HCT116 (cell line): ENCODE measurements around the gene AKR1A1. TPM values are rescaled to one million over a fixed set of nuclear protein-coding genes. Genes with fewer than 3 reads are reported as not detected.

Source experiments
- ATAC-seq: fragments of 200-7000 bp; cut with Tn5 transposase; 2 replicates; pipeline ENCODE4 v1.9.1; 2020; ENCODE audit warnings: mild to moderate bottlenecking, moderate library complexity
- BruUV-seq: library from RNA; stranded (reverse); fragments of 400-500 nt; replicated peaks from 2 replicates; lab custom pipeline; 2021; lab: Mats Ljungman, UMichigan
- CTCF ChIA-PET: fragments of 300-600 bp; sonication (Branson Sonifier 250); formaldehyde crosslinking; loops from one replicate; lab custom pipeline; 2021; ENCODE audit warnings: antibody characterized with exemption; lab: Charles Lee
- POLR2A ChIA-PET: fragments of 300-600, 350-600 bp; sonication (Branson Sonifier 250); formaldehyde crosslinking; loops from one replicate; lab custom pipeline; 2021; ENCODE audit warnings: antibody characterized with exemption; lab: Charles Lee
- RAD21 ChIA-PET, 2 experiments: fragments of 300-600 bp; sonication (Branson Sonifier 250); formaldehyde crosslinking; loops; one replicate each; lab custom pipeline; 2023; ENCODE audit warnings: low total read pairs in 2 of 2; ENCODE audit not compliant: uncharacterized antibody in 2 of 2, unreplicated experiment in 2 of 2, low non-redundant PET in 1 of 2; lab: Charles Lee
- DNase-seq: peaks from one replicate; pipeline ENCODE4 v3.0.0-alpha.2; 2010; ENCODE audit warnings: low read depth, low spot score
- H2AFZ ChIP-seq: fragments of 200-600 bp; shearing (Covaris generic), sonication (generic); 2 replicates; pipeline ENCODE4 v1.6.1; 2017; ENCODE audit warnings: low read depth, mixed run types, mixed read lengths, antibody characterized with exemption, low read length; ENCODE audit not compliant: poor library complexity, severe bottlenecking
- H3K27ac ChIP-seq: 2 replicates; pipeline ENCODE4 v1.5.1; 2012; ENCODE audit warnings: low read depth, low read length
- H3K27me3 ChIP-seq: fragments of 200-600 bp; sonication (generic); 2 replicates; pipeline ENCODE4 v1.6.1; 2016; ENCODE audit warnings: mixed run types, low read length, mixed read lengths; ENCODE audit not compliant: insufficient read depth
- H3K36me3 ChIP-seq, 2 experiments: fragments of 200-500 bp in 1 of 2; fragments of 200-600 bp in 1 of 2; sonication (Bioruptor generic) in 1 of 2; sonication (generic) in 1 of 2; 2 replicates each; pipeline versions ENCODE4 v1.5.1 to v1.6.1; 2014 to 2016; ENCODE audit warnings: low read length in 2 of 2, inconsistent platforms in 1 of 2, mixed read lengths in 1 of 2, mixed run types in 1 of 2; ENCODE audit not compliant: insufficient read depth in 2 of 2, control insufficient read depth in 1 of 2
- H3K4me1 ChIP-seq, 2 experiments: fragments of 200-600 bp in 1 of 2; sonication (generic) in 1 of 2; 2 replicates each; pipeline versions ENCODE4 v1.5.1 to v1.6.1; 2012 to 2017; ENCODE audit warnings: low read length in 2 of 2, inconsistent platforms in 1 of 2, mild to moderate bottlenecking in 1 of 2, mixed read lengths in 1 of 2, mixed run types in 1 of 2, moderate library complexity in 1 of 2; ENCODE audit not compliant: insufficient read depth in 2 of 2, control insufficient read depth in 1 of 2
- H3K4me2 ChIP-seq: fragments of 200-600 bp; sonication (generic); 2 replicates; pipeline ENCODE4 v1.6.1; 2017; ENCODE audit warnings: mixed run types, low read length, mixed read lengths
- H3K4me3 ChIP-seq, 2 experiments: fragments of 200-600 bp in 1 of 2; sonication (generic) in 1 of 2; replicated peaks in 1 of 2; 2 replicates each; pipeline ENCODE4 v1.5.1; 2011 to 2016; ENCODE audit warnings: low read length in 2 of 2, control low read depth in 1 of 2, low read depth in 1 of 2, mild to moderate bottlenecking in 1 of 2, mixed read lengths in 1 of 2, mixed run types in 1 of 2
- H3K79me2 ChIP-seq: fragments of 200-600 bp; sonication (generic); 2 replicates; pipeline ENCODE4 v1.6.1; 2017; ENCODE audit warnings: mild to moderate bottlenecking, mixed run types, low read length, moderate library complexity, mixed read lengths; ENCODE audit not compliant: insufficient read depth
- H3K9ac ChIP-seq: fragments of 200-600 bp; sonication (generic); 2 replicates; pipeline ENCODE4 v1.6.1; 2016; ENCODE audit warnings: low read length, mixed read lengths
- H3K9me2 ChIP-seq: fragments of 200-600 bp; sonication (generic), shearing (Covaris generic); 2 replicates; pipeline ENCODE4 v1.6.1; 2017; ENCODE audit warnings: mixed run types, mild to moderate bottlenecking, moderate library complexity; ENCODE audit not compliant: insufficient read depth
- H3K9me3 ChIP-seq, 2 experiments: fragments of 200-500 bp in 1 of 2; fragments of 200-600 bp in 1 of 2; sonication (Bioruptor generic) in 1 of 2; sonication (generic) in 1 of 2; 2 replicates each; pipeline ENCODE4 v1.6.1; 2014 to 2017; ENCODE audit warnings: low read length in 2 of 2, mixed read lengths in 2 of 2, inconsistent platforms in 1 of 2, low read depth in 1 of 2, mild to moderate bottlenecking in 1 of 2, mixed run types in 1 of 2, moderate library complexity in 1 of 2; ENCODE audit not compliant: control insufficient read depth in 1 of 2, insufficient read depth in 1 of 2
- H4K20me1 ChIP-seq: fragments of 200-600 bp; sonication (generic), shearing (Covaris generic); 2 replicates; pipeline ENCODE4 v1.6.1; 2017; ENCODE audit warnings: mixed run types, mild to moderate bottlenecking, moderate library complexity; ENCODE audit not compliant: insufficient read depth
- CBX3 ChIP-seq: IDR thresholded peaks from 2 replicates; pipeline ENCODE4 v1.6.1; 2012; ENCODE audit warnings: low read depth
- ELF1 ChIP-seq: IDR thresholded peaks from 2 replicates; pipeline ENCODE4 v1.6.1; 2012; ENCODE audit warnings: low read depth, borderline replicate concordance
- SIN3A ChIP-seq: IDR thresholded peaks from 2 replicates; pipeline ENCODE4 v1.6.1; 2012; ENCODE audit warnings: low read depth
- SP1 ChIP-seq: IDR thresholded peaks from 2 replicates; pipeline ENCODE4 v1.6.1; 2012; ENCODE audit warnings: low read depth
- SRF ChIP-seq: IDR thresholded peaks from 2 replicates; pipeline ENCODE4 v1.6.1; 2012; ENCODE audit warnings: low read depth
- YY1 ChIP-seq: IDR thresholded peaks from 2 replicates; pipeline ENCODE4 v1.6.1; 2011; ENCODE audit warnings: low read length, low read depth, moderate library complexity, mild to moderate bottlenecking; ENCODE audit not compliant: insufficient replicate concordance; ENCODE audit errors: extremely low read depth
- intact Hi-C: fragments of 100-400 bp; cut with micrococcal nuclease; formaldehyde crosslinking; loops from 2 replicates; pipeline ENCODE4 v1.10.0; 2022
- total RNA-seq: library from RNA; stranded (reverse); gene quantifications from one replicate; pipeline ENCODE4 v1.2.1, GENCODE V29; 2021; ENCODE audit not compliant: unreplicated experiment
- TF ChIP-seq, protein P1 (sequence below): IDR thresholded peaks from 2 replicates; pipeline ENCODE4 v1.6.1; 2011; ENCODE audit warnings: mild to moderate bottlenecking, low read length, moderate library complexity; ENCODE audit not compliant: insufficient replicate concordance; ENCODE audit errors: extremely low read depth

Gene AKR1A1
- total RNA-seq, 1 experiment from 2014 or later = 199 TPM

DNA sequence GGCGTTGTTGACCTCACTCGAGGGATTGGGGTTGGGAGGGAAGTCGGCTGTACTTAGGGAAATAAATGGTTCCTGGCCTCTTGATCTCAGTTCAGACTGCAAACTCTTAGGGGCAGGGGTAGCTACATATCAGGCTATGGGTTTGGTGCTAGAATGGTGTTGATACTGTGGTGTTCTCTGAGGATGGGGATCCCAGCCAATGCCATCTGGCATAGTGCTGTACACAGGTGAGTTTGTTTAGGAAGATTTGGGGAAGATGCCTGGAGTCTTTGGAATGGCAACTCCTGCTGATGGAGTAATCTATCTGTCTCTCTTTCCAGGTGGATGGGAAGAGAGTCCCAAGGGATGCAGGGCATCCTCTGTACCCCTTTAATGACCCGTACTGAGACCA lies 18.9 kb downstream of the AKR1A1 start:
- no peaks in the 10 kb centered on the region for H4K20me1 ChIP-seq
- ChIA-PET POLR2A (interaction anchor here (0.6 to 1.0 kb wide), 4 partner anchors 13 to 59 kb away, joined by 3 to 6 read pairs (median 4); no protein-coding TSS in a partner anchor), CTCF (interaction anchor here (0.8 to 4.0 kb wide), 5 partner anchors 9 to 266 kb away, joined by 3 to 28 read pairs (median 4); no protein-coding TSS in a partner anchor), RAD21 (interaction anchor here (0.8 to 1.2 kb wide), 3 partner anchors 47 to 69 kb away, joined by 3 to 4 read pairs (median 4); partner anchors contain the start of gene MMACHC (in 1 of the 2))
- no peak overlapping the region for H3K4me2 ChIP-seq
- H3K9me3 ChIP-seq = no peaks in the 10 kb centered on the region
- H3K36me3 ChIP-seq = peaks cover 21 to 27% of the 10 kb centered on the region in 2 experiments
- peaks cover 3% of the 10 kb centered on the region; the same call in 1 of the 2 replicates for H3K79me2 ChIP-seq
- H2AFZ ChIP-seq = no peak overlapping the region
- H3K9ac ChIP-seq = no peak overlapping the region
- no peak overlapping the region for H3K4me3 ChIP-seq
- BruUV-seq = no TSS peak
- peak; percentile 24 for ATAC-seq
- no peaks in the 10 kb centered on the region for H3K9me2 ChIP-seq
- H3K27me3 ChIP-seq = no peaks in the 10 kb centered on the region
- DNase-seq = no peak
- TF ChIP-seq YY1 (no peak), SIN3A (no peak), ELF1 (no peak), SRF (no peak), CBX3 (no peak), SP1 (no peak)
- TF ChIP-seq, protein P1, sequence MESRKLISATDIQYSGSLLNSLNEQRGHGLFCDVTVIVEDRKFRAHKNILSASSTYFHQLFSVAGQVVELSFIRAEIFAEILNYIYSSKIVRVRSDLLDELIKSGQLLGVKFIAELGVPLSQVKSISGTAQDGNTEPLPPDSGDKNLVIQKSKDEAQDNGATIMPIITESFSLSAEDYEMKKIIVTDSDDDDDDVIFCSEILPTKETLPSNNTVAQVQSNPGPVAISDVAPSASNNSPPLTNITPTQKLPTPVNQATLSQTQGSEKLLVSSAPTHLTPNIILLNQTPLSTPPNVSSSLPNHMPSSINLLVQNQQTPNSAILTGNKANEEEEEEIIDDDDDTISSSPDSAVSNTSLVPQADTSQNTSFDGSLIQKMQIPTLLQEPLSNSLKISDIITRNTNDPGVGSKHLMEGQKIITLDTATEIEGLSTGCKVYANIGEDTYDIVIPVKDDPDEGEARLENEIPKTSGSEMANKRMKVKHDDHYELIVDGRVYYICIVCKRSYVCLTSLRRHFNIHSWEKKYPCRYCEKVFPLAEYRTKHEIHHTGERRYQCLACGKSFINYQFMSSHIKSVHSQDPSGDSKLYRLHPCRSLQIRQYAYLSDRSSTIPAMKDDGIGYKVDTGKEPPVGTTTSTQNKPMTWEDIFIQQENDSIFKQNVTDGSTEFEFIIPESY = no peak
- intact Hi-C loops = no loop called here
- no peaks in the 10 kb centered on the region for H3K4me1 ChIP-seq
- H3K27ac ChIP-seq = no peak overlapping the region
